GM12874 (cell line): Measurements from ENCODE around the gene ARHGAP32.

Experiments used
- TF ChIP-seq, protein P1 (sequence below): IDR thresholded peaks from 2 replicates; pipeline ENCODE4 v1.5.1; 2011; ENCODE audit warnings: low read depth, mild to moderate bottlenecking, control low read depth, low read length, moderate library complexity; ENCODE audit not compliant: insufficient read depth

The ARHGAP32 gene

DNA sequence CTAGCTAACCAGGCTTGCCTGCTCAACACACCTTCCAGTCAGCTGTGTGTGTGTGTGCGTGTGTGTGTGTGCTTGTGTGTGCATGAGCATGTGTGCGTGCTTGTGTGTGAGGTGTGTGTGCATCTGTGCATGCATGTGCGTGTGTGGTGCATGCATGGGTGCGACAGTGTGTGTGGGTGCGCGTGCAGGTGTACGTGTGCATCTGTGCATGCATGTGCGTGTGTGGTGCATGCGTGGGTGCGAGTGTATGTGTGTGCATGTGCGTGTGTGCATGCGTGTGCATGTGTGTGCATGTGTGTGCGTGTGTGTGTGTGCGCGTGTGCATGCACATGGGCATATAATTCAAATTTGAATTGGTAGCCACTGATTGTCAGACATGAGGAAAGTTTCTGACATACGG lies 239.0 kb downstream of the ARHGAP32 start:
- TF ChIP-seq, protein P1, sequence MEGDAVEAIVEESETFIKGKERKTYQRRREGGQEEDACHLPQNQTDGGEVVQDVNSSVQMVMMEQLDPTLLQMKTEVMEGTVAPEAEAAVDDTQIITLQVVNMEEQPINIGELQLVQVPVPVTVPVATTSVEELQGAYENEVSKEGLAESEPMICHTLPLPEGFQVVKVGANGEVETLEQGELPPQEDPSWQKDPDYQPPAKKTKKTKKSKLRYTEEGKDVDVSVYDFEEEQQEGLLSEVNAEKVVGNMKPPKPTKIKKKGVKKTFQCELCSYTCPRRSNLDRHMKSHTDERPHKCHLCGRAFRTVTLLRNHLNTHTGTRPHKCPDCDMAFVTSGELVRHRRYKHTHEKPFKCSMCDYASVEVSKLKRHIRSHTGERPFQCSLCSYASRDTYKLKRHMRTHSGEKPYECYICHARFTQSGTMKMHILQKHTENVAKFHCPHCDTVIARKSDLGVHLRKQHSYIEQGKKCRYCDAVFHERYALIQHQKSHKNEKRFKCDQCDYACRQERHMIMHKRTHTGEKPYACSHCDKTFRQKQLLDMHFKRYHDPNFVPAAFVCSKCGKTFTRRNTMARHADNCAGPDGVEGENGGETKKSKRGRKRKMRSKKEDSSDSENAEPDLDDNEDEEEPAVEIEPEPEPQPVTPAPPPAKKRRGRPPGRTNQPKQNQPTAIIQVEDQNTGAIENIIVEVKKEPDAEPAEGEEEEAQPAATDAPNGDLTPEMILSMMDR = no peak

DNA sequence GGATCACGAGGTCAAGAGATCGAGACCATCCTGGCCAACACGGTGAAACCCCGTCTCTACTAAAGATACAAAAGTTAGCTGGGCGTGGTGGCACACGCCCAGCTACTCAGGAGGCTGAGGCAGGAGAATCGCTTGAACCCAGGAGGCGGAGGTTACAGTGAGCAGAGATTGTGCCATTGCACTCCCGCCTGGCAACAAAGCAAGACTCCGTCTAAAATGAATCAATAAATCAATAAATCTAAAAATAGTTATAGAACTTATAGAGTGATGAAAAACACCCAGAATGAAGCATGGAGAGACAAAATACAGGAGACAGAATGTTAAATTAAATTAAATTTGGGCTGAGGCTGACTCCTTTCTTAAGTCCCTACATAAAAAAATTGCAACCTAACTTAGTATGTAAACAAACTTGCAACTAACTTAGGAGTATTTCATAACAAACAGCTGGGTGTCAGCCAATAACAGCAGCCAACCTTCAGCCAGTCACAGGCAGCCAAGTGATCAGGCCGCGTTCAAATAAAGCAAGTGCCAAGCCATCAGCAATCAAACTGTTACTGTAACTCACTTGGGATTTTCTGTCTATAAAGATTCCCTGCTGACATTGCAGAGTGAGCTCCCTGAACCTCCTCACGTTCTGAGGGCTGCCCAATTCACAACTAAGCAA lies 242.2 kb downstream of the ARHGAP32 start:
- TF ChIP-seq, protein P1 = no peak

DNA sequence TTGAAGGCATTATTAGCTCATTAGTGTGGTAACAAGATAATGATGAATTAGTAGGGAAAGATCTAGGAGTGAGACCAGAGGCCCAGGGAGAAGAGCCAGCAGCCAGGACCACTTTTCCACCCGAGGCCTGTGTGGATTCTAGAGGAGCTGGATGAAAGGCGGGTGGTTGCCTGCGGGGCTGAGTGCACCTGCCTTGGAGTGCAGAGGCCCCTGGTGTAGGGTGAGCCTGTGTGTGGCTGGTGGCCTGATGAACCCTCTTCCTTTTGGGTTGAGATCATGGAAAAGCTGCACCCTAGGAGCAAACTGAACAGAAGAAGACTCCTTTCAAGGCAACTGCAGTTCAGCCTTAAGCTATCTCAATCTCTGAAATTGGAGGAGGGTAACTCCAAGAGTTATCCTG lies 243.5 kb downstream of the ARHGAP32 start:
- TF ChIP-seq, protein P1 = peak; percentile 19; the same call in 1 of the 2 replicates

DNA sequence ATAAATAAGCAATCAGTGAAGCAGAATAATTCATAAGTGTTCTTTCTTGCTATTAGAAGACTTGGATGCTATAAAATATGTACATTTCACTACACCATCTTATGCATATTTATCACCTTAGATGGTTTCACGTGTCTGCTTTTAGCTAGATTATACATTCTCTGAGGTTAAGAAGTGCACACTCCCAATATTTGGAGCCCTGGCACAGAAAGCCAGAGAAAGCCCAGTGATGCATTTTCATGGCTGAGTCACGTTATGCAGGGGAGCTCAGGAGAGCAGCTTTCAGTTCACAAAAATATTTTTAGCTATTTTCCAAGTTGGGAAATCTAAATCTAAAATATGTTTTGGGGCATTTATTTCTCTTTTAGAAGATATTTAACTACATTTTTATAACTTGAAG lies 244.4 kb downstream of the ARHGAP32 start:
- TF ChIP-seq, protein P1 = no peak

DNA sequence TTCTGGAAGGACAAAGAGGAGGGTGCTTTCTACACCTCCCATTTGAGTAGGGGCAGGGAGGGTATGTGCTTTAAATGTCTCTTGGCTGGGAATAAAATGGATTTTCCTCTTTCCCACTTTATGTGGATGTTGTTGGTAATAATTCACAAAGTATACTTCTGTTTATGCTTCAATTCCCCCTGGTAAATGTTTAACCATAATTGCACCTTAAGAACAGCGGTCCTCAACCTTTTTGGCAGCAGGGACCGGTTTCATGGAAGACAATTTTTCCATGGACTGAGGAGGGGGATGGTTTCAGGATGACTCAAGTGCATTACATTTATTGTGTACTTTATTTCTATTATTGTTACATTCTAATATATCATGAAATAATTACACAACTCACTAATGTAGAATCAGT lies 245.5 kb downstream of the ARHGAP32 start:
- TF ChIP-seq, protein P1 = no peak

DNA sequence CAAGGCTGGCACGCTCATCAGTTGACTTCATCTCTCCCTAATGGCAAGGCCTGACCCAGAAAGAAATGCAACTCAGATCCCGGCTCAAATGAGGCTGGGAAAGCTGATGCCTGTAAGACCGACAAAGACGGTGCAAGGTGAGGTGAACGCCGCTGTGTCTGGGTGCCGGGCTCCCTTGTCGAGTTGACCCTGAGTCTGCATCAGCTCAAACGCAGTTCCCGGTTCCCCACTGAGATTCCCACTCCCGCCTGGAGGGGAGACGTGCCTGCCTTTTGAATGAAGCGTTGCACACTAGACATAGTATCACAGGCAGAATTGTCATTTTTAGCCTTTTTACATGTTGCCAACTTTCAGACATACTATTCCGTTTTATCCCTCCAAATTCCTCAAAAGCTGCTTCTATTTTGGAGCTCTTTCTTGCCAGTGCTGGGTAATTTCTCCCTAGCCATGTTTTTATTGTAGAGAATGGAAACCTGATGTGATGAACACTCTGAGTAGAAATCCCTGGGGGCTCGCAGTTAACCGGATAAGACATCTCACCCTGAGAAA lies 248.6 kb downstream of the ARHGAP32 start:
- TF ChIP-seq, protein P1 = no peak

DNA sequence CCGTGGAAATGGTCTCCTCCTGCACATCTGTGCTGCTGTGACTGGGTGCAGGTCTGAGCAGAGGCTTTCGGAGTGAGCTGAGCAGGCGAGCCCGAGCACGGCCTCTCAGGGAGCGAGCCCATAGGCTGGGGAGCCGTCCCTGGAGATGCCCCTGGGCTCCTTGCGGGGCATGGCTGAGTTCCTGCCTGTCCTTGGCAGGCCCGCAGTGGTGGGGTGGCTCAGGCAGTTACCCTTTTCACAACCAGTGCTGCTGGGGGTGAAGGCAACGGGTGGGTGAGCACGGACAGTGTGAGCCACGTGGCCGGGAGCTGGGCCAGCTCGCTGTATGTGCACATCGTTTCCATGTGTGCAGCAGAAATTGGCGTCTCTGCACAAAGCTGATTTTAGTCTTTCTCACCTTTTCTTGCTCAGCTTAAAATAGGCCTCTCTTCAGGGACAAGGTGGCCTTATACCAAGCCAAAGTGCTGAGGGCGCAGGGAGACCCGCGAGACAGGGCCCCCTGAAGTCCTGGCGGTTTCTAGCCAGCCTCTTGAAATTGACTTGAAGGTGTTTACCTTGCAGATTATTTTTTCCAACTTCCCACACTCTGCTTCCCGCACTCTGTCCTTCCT lies 249.2 kb downstream of the ARHGAP32 start, which contains the start of gene TP53AIP1:
Gene TP53AIP1, minus strand, starts transcription at position 55 of the 611 bp plus-strand sequence. CDS start 5,053 bp downstream, outside the sequence.
- TF ChIP-seq, protein P1 = no peak
